ENCODE results near the gene ACKR1.

ACKR1 gene

GRCh38 chr1:159248311-159248710 is 43.6 kb downstream of the ACKR1 start:
- Histone ChIP-seq H3K9ac (ENCODE audit: low read depth, low read length, poor library complexity, severe bottlenecking) (no peak overlapping the region), H3K36me3 (ENCODE audit: insufficient read depth, low read length) (no peaks in the 10 kb centered on the region), H3K4me2 (ENCODE audit: low read depth, low read length, poor library complexity, severe bottlenecking) (no peak overlapping the region), H3K79me2 (ENCODE audit: insufficient read depth, low read length) (no peaks in the 10 kb centered on the region), H3K9me2 (replicated peaks; ENCODE audit: low read depth, low read length) (no peaks in the 10 kb centered on the region), H4K20me1 (ENCODE audit: insufficient read depth, low read length, poor library complexity, severe bottlenecking) (no peaks in the 10 kb centered on the region), H2AFZ (ENCODE audit: low read length) (no peak overlapping the region), H3K9me3 (ENCODE audit: insufficient read depth, low read depth, low read length) (no peaks in the 10 kb centered on the region), H3F3A (ENCODE audit: low read depth) (no peaks in the 10 kb centered on the region), H3K27me3 (ENCODE audit: insufficient read depth, low read length, poor library complexity, severe bottlenecking) (no peaks in the 10 kb centered on the region), H3K4me3 (ENCODE audit: low read length, poor library complexity, severe bottlenecking) (no peak overlapping the region), H3K4me1 (ENCODE audit: insufficient read depth, low read length, poor library complexity, severe bottlenecking) (no peaks in the 10 kb centered on the region)
- TF ChIP-seq EZH2phosphoT487 (IDR thresholded peaks at IDR 0.05; ENCODE audit: borderline replicate concordance) (no peak), CTCF (conservative IDR thresholded peaks at IDR 0.05; ENCODE audit: low read length) (no peak)

GRCh38 chr1:159250638-159251216 is 46.1 kb downstream of the ACKR1 start:
- no peaks in the 10 kb centered on the region for H3K27me3 ChIP-seq (ENCODE audit: insufficient read depth, low read length, poor library complexity, severe bottlenecking)
- H3K9me3 ChIP-seq (ENCODE audit: insufficient read depth, low read depth, low read length): no peaks in the 10 kb centered on the region
- no peaks in the 10 kb centered on the region for H3K79me2 ChIP-seq (ENCODE audit: insufficient read depth, low read length)
- no peaks in the 10 kb centered on the region for H3F3A ChIP-seq (ENCODE audit: low read depth)
- H2AFZ ChIP-seq (ENCODE audit: low read length): peak overlapping the region; percentile 19; the same call in 1 of the 2 replicates
- TF ChIP-seq CTCF (conservative IDR thresholded peaks at IDR 0.05; ENCODE audit: low read length) (peak; percentile 49), EZH2phosphoT487 (IDR thresholded peaks at IDR 0.05; ENCODE audit: borderline replicate concordance) (no peak)
- no peak overlapping the region for H3K9ac ChIP-seq (ENCODE audit: low read depth, low read length, poor library complexity, severe bottlenecking)
- H4K20me1 ChIP-seq (ENCODE audit: insufficient read depth, low read length, poor library complexity, severe bottlenecking): no peaks in the 10 kb centered on the region
- no peaks in the 10 kb centered on the region for H3K36me3 ChIP-seq (ENCODE audit: insufficient read depth, low read length)
- no peaks in the 10 kb centered on the region for H3K4me1 ChIP-seq (ENCODE audit: insufficient read depth, low read length, poor library complexity, severe bottlenecking)
- H3K9me2 ChIP-seq (replicated peaks; ENCODE audit: low read depth, low read length): no peaks in the 10 kb centered on the region
- H3K4me3 ChIP-seq (ENCODE audit: low read length, poor library complexity, severe bottlenecking): no peak overlapping the region
- no peak overlapping the region for H3K4me2 ChIP-seq (ENCODE audit: low read depth, low read length, poor library complexity, severe bottlenecking)

Measured in Loucy (cell line).